ENCODE results near the gene RNF44.

The RNF44 gene

DNA sequence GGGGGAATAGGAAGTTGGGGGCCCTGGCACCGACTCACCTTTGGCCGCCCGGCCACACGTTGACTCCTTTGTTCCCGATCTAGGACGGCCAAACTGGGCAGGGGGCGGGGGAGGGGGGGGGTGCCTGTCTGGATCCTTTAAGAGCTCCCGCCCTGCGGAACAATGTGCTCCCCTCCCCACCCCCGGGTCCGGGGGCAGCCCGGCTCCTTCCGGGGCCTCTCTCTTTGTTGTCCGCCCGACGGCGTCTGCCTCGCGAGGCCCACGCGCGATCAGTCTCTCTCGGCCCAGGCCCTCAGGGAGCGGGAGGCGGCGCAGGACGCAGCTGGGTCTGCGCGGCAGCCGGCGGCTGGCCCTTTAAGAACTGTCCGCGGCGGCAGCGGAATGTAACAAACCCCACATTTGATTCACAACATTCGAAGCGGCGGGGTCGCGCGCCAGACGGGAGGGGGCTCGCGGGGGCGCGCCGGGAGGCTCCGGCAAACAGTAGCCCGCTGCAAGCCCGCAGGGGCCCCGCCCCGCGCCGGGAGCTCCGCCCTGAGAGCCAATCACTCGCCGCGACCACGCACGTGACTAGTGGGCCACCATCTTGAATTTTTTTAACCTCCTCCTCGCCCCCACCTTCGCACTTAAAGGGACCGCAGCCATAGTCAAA is at the start of gene RNF44:
TSS of gene RNF44 (minus strand) at position 501 of the 652 bp plus-strand sequence. CDS start 4,930 bp downstream, outside the sequence.
- peak; percentile 86 for DNase-seq

DNA sequence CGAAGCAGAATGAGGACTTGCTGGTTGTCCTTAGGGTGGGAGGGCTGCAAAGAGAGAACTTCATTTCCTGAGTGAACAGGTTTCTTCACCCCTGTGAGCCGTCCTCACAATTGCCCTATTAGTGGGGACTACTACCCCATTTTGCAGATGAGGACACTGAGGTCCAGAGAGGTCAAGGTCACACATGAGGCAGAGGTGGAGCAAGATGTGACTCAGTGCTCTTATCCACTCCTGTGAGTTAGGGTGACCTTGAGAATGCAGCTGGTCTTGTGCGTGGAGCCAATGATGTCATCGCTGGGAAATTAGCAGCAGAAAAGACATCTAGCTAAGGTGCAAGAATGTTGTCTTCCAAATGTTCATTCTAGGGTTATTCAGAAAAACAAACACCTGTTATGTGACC is 45.9 kb upstream of the RNF44 start:
- DNase-seq = no peak

DNA sequence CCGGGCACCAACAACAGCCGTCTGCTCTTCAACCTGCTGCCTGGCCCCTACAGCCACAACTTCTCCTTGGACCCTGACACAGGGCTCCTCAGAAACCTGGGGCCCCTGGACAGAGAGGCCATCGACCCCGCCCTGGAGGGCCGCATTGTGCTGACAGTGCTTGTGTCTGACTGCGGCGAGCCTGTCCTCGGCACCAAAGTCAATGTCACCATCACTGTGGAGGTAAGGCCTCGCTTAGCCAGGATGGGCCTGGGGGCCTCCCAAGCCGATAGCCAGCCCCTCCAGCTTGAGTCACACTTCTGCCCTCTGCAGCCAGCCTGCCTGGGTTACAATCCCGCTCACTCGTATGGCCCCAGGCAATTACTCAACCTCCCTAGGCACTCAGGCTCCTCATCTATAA is 44.2 kb upstream of the RNF44 start:
- no peak for DNase-seq

GRCh38 chr5:176579323-176579722 is 42.1 kb upstream of the RNF44 start:
- no peak for DNase-seq

DNA sequence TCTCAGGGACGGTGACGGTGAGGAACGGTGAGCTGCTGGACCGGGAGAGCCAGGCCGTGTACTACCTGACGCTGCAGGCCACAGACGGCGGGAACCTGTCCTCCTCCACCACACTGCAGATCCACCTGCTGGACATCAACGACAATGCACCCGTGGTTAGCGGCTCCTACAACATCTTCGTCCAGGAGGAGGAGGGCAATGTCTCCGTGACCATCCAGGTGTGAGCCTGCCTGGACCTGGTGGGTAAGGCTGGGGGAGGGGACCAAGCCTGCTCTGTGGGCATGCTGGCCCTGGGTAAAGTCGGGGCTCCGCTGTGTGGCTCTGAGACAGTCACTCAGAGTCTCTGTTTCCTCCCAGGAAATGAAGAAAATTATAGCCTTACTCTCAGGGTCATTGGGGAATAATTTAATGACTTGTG is 41.2 kb upstream of the RNF44 start:
- DNase-seq = no peak

DNA sequence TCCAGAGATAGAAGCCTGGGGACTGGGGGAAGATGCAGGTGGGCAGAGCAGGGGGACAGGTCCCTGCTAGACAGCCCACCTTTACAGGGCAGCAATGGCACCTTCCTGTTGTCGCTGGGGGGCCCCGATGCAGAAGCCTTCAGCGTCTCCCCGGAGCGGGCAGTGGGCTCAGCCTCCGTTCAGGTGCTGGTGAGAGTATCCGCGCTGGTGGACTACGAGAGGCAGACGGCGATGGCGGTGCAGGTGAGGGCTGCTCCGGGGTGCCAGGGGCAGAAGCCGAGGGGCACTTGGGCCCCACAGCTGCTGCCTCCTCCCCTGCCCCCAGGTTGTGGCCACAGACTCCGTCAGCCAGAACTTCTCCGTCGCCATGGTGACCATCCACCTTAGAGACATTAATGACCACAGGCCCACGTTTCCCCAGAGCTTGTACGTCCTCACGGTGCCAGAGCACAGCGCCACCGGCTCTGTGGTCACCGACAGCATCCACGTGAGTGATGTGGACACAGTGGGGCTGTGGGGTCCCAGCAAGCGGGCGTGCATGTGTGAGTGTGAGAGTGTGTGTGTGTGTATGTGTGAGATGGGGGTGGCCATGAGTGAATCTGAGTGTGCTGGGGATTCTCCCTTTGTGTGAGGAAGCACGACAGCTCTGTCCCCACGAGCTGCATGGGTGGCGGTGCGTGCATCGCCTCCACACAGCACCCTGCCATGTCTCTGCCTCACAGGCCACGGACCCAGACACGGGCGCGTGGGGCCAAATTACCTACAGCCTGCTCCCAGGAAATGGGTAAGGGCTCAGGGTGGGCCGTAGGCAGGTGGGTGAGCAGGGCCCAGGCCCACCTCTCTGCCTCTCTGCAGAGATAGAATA is 40.3 kb upstream of the RNF44 start:
- no peak for DNase-seq

GRCh38 chr5:176575488-176576422 is 38.6 kb upstream of the RNF44 start:
- no peak for DNase-seq

- DNase-seq = no peak
These were observed 37.9 kb upstream of the RNF44 start for GRCh38 chr5:176575066-176575465.

DNA sequence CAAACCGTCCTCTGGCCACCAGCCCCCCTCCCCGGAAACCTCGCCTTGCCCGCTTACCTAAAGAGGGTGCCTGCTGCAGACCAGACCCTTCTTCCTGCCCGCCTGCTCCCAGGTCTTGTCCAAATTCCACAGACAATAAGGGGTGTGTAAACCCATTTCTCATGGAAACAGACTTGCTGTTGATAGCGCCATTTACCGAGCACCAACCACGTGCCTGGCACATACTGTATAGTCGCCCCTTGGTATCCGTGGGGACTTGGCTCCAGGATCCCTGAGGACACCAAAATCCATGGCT is 37.0 kb upstream of the RNF44 start:
- no peak for DNase-seq

GRCh38 chr5:176573564-176574296 is 36.5 kb upstream of the RNF44 start:
- DNase-seq = peak; percentile 28

DNA sequence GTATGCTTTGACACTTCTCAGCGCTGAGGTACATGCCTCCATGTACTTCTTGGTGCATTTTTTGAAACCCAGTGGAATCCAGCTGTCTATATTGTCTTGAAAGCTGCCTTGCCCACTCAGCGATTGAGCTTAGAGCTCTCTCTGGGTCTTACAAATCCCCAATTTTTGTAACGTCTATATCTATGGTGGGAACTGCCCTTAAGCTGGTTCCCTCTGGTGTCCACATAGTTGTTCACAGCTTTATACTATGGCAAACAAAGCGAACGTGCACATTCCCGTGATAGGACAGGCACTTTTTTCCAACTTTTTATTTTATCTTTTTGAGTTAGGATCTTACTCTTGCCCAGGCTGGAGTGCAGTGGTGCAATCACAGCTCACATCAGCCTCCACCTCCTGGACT is 32.8 kb upstream of the RNF44 start:
- no peak for DNase-seq

GRCh38 chr5:176568657-176569056 is 31.5 kb upstream of the RNF44 start:
- no peak for DNase-seq

- DNase-seq = no peak
These were observed 28.6 kb upstream of the RNF44 start for GRCh38 chr5:176565760-176566288.

DNA sequence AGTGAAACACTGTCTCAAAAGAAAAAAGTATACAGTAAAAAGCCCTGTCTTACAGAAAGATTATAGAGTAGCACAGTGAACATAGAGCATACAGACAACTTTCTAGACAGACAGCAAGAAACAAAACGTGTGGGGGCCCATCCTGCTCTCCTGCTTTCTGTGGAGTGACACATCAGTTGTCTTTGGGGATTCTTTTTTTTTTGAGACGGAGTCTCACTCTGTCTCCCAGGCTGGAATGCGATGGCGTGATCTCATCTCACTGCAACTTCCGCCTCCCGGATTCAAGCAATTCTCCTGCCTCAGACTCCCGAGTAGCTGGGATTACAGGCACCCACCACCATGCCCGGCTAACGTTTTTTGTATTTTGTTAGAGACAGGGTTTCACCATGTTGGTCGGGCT is 26.8 kb upstream of the RNF44 start:
- no peak for DNase-seq

DNA sequence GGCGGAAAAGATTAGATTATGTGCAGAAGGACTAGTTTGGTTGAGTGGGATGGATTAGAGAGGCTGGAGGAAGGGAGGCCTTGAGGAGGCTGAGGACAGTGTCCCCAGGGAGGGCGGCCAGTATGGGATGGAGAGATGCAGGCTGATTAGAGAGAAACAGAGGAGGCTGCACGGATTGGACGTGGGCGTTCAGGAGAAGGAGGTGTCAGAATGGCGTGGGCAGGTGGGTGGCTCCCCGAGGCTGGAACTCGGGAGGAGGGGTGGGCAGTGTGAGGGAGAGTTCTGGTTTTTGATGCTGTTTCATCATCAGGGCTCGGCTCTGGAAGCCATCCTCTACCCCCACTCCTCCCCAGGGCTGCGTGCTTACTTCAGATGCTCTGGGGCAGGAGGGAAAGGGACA is 25.0 kb upstream of the RNF44 start:
- no peak for DNase-seq

DNA sequence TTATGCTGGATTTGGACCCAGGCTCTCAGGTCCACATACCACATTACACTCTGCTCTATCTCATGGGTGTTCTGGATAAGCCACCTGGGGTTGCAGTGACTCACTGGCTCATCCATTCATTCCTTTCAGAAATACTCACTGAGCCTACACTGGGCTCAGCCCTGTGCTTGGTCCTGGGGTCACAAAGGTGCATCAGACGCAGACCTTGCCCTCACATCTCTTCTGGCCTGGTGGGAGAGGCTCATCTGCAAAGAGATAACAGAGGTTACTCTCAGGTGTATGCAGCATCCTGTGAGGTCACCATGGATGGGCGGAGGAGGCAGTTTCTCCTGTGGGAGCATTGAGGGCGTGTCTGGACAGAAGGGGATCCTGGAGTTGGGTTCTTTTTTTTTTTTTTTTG is 24.1 kb upstream of the RNF44 start:
- DNase-seq = no peak

GRCh38 chr5:176560364-176560763 is 23.2 kb upstream of the RNF44 start:
- no peak for DNase-seq

DNA sequence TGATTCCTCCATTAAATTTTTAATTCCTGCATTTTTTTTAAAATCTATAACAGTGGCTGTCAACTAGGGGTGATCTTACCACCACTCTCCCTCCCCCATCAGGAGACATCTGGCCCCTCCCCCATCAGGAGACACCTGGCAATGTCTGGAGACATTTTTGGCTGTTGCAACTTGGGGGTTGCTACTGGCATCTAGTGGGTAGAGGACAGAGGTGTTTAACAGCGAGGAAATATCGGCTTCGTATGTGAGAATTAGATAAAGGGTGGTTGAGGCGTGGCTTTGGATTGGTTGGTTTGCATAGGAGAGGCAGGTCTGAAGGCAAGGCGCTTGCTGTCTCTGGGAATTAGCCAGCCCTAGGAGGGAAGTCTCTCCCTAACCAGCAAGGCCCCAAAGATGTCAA is 22.5 kb upstream of the RNF44 start:
- DNase-seq = no peak

DNA sequence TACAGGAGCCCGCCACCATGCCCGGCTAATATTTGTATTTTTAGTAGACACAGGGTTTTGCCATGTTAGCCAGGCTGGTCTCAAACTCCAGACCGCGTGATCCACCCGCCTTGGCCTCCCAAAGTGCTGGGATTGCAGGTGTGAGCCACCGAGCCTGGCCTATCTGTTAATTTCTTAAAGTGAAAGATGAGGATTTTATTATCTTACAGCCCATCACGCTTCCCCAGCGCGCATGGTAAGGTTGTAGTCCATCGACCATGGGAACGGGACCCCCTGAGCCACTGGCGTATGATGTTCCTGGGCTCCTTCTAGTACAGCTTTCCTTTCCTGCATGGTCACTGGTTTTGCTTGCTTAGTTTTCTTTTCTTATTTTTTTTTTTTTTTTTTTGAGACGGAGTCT is 20.6 kb upstream of the RNF44 start:
- no peak for DNase-seq

- DNase-seq = no peak
These were observed 16.3 kb upstream of the RNF44 start for GRCh38 chr5:176553260-176554085.

GRCh38 chr5:176552332-176552869 is 15.2 kb upstream of the RNF44 start:
- no peak for DNase-seq

Data from NCI-H1694 (cell line).